NCI-H82 (cell line): ENCODE measurements around the gene ABHD17C.
A peak's percentile ranks its signal among the peaks of the same experiment; 100 is the strongest.

Experiments used
- DNase-seq: peaks from one replicate; lab custom pipeline; 2025; lab: John Stamatoyannopoulos, UW

The ABHD17C gene

GRCh38 chr15:80766275-80766674, 71.2 kb downstream of the ABHD17C start:
- DNase-seq, result no peak

- no peak for DNase-seq
Observed at GRCh38 chr15:80768158-80768557, 73.0 kb downstream of the ABHD17C start.

GRCh38 chr15:80769153-80769828, 74.2 kb downstream of the ABHD17C start:
- no peak for DNase-seq

GRCh38 chr15:80769829-80770705, 75.0 kb downstream of the ABHD17C start:
- DNase-seq, result peak; percentile 30

GRCh38 chr15:80773122-80773551, 78.0 kb downstream of the ABHD17C start:
- peak; percentile 13 for DNase-seq

GRCh38 chr15:80773792-80774352, 78.8 kb downstream of the ABHD17C start:
- DNase-seq, result no peak

GRCh38 chr15:80774486-80774885, 79.4 kb downstream of the ABHD17C start:
- DNase-seq, result no peak

- DNase-seq, result no peak
Observed at GRCh38 chr15:80775338-80775737, 80.2 kb downstream of the ABHD17C start.

- peak; percentile 80 for DNase-seq
Observed at GRCh38 chr15:80776420-80777045, 81.4 kb downstream of the ABHD17C start.

GRCh38 chr15:80777137-80777536, 82.0 kb downstream of the ABHD17C start:
- no peak for DNase-seq

GRCh38 chr15:80777826-80778620, 82.9 kb downstream of the ABHD17C start:
- DNase-seq, result no peak

GRCh38 chr15:80778621-80778963, 83.5 kb downstream of the ABHD17C start:
- no peak for DNase-seq

- DNase-seq, result peak; percentile 78
Observed at GRCh38 chr15:80778964-80779657, 84.0 kb downstream of the ABHD17C start, which contains the start of gene CEMIP. Gene CEMIP (plus strand): TSS chr15:80779370. CDS start chr15:80873880, 94,510 bp downstream.

GRCh38 chr15:80779658-80780415, 84.7 kb downstream of the ABHD17C start:
- DNase-seq, result peak; percentile 11

- no peak for DNase-seq
Observed at GRCh38 chr15:80780416-80781221, 85.5 kb downstream of the ABHD17C start.

- no peak for DNase-seq
Observed at GRCh38 chr15:80783260-80783659, 88.2 kb downstream of the ABHD17C start.

- DNase-seq, result no peak
Observed at GRCh38 chr15:80785335-80785734, 90.2 kb downstream of the ABHD17C start.

GRCh38 chr15:80785811-80786354, 90.8 kb downstream of the ABHD17C start:
- no peak for DNase-seq

- DNase-seq, result no peak
Observed at GRCh38 chr15:80787316-80787715, 92.2 kb downstream of the ABHD17C start.
